OCI-M1 (cell line): ENCODE measurements around the gene SOX9.
"Not testable (repeated sequence)": the region's sequence is repeated elsewhere in the genome, so short reads cannot be mapped to it uniquely, and the experiment has no call there.

ENCODE experiments used
- DNase-seq: peaks from one replicate; lab custom pipeline; 2025; lab: John Stamatoyannopoulos, UW

The SOX9 gene

DNA sequence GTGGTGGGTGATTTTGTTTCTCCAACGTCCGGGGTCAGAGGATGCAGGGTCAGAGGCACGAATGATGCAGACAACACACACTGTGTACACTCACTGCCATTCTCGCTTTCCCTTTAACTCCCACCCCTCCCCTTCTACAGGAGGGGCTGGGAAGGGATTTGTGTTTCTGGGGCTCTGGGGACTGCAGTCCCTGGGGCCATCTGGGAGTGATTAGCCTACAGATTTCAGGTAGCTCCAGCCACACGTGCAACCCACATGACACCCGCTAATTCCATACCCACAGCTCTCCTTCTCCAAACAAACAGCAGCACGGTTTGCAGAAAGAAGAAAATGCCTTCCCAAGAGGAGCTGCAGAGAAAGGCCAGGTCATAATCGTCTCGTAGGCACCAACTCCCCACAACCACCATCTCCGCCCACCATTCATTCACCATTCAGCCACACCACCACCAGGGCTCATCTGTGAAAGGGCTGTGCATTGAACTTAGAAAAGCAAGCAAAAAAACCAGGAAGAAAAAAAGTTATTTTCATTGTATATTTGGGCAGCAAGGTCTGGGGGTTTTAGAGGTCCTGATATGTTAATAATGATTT, 9.4 kb upstream of the SOX9 start:
- no peak for DNase-seq

DNA sequence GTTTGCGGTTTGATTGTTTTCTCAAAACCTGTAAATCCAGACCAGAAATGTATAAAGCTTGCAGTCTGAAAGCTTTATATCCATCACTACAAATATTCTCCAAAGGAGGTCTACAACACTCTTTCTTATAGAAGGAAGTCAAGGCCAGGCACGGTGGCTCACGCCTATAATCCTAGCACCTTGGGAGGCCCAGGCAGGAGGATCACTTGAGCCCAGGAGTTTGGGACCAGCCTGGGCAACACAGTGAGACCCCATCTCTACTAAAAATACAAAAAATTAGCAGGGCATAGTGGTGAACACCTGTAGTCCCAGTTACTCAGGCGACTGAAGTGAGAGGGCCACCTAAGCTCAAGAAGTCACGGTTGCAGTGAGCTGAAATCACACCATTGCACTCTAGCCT, 8.9 kb upstream of the SOX9 start:
- DNase-seq, result not testable (repeated sequence)

DNA sequence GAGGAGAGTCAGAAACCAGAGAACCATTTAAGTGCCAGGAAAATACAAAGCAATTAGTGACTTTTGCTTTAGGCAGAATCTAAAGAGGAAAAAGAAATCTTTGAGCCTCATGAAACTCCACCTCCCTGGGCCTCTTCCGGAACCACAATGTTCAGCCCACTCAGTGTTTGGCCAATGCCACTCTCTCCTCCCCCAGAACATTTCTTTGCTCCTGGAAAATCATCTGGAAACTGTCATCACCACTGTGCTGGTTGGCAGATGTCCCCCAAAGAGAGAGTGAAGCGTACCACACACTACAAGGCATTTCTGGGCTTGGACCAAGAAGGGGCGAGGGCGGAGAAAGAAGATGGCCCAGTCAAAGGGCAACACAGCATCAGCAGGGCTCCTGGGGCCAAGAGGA, 7.1 kb upstream of the SOX9 start:
- no peak for DNase-seq

DNA sequence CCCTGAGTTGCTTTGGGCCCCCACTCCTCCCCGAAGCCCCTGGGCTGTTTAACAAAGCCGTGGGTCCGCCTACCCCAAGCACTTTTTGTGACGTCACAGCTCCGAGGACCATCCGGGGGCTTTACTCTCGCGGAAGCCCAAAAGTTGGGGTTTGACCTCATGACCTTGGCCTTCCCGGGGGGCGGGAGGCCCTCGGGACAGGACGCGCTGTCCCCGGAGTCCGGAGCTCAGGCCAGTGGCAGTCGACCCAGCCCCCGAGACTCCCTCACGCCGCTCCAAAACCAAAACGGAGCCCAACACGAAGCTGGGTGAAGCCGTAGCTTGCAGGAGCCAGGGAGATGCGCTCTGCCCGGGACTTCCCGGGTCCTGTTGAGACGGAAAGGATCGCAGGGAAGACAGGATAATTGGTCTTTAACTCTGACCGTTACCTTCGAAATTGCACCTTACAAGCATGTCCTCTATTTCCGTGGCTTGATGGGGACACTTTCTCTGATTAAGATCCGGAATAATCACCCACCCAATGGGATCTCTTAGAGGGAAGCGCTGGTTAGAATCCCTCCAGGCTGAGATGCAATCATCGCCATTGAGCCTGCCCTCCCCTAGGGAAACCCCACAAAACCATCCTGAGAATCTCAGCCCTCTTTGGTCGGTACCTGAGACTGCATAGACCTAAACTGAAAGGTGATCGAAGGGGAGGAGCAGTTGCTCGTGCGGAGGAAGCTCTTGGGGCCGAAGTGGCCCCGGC, 4.9 kb upstream of the SOX9 start:
- DNase-seq, result no peak

DNA sequence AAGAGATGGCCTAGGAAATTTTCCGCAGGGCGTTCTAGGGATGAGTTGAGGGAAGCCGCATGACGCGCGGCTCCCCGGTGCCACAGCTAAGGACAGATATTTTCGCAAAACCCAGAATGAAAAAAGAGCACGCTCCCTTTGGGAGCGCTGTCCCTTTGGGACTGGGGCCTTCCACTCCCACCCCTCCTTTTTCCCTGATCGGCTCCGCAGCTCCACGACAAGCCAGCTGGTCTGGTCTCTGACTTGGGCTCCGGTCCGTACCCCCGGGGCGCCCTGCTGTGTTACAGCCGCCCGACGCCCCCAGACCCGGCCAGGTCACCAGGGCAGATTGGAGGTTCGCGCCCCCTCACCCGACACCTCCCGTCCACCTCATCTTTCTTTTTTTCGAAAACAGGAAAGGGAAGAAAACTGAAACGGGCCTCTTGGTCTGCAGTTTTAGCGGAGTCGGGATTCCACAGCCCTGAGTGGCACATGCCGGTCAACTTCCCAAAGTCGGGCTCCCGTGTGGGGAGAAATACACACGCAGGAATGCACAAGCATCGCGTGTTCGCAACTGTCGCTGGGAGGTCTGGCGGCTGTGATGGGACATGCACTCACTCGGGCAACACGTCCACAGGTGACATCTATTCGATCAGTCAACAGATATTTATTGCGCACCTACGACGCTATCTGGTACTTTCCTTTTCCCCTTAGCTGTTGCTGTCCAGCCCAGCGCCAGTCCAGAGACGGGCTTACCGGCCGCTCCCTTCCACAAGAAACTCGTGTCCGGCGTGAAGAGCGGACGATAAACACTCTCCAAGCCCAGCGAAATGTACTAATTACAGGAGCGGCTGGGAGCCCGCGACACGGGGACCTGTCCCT, 3.9 kb upstream of the SOX9 start:
- DNase-seq, result no peak

DNA sequence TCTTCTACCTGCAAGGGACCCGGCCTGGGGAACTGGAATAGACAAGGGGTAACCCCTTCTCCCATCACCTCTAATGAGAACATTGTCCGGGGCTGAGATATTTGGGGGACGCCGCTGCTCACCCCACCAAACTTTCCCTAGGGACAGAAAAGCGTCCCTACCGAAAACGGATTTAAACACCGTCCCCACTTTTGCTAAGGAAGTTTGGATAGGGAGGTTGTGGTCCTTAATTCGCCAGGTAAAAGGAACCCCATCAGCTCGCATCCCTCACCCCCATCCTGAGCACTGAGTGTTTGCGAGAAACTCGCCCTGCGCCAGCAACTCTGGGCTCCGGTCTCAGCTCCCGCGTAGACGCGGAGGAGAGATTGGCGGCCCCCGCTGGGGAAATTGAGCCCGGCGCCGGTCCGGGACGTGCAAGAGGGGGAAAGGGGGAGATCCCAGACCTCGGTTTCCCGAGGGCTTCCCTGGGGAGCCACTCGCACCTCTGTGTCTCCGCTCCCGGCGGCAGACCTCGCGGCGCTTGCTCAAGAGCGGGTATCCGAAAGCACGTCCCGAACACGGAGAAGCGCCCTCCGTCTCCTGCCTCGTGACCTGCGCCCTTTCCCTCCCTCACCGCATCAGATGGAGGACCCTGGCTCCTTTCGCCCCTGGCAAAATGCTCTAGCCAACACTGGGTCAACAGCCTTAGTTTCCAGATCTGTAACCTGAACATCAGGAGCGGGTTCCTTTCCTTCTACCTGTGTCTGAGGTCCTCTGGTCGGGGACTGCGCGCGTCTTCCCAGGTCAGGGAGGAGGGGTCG, 3.1 kb upstream of the SOX9 start:
- DNase-seq, result no peak

DNA sequence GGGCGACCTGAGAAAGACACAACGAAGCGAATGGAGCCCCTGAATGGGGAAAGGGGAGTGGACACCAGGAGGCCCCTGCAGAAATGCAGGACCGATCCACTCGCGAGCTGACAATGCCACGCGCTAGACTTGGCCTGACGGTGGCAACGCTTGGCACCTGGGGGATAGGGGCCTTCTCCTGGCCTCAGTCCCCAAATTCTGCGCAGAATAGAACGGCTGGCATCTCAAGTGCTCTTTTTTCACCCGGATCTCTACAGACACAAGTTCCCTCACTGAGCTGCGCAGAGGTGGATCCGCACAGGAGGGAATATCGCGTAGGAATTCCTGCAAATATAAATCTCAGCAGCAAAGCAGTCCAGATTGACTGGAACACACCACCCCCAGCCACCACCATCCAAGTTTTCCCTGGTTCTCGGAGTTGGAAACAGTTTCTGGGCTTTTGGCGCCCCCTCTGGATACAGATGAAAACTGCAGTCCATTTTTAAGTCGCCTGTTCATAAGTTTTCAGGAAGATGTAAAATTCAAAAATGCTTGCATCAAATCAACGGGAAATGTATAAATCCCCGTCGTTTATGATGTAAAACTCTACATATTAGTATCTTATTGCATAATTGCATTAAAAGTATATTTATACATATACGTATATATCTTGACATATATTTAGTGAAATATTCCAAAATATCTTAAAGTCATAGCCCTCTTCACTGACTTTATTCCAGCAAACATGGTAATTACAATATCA, 2.3 kb upstream of the SOX9 start:
- peak; percentile 56 for DNase-seq

DNA sequence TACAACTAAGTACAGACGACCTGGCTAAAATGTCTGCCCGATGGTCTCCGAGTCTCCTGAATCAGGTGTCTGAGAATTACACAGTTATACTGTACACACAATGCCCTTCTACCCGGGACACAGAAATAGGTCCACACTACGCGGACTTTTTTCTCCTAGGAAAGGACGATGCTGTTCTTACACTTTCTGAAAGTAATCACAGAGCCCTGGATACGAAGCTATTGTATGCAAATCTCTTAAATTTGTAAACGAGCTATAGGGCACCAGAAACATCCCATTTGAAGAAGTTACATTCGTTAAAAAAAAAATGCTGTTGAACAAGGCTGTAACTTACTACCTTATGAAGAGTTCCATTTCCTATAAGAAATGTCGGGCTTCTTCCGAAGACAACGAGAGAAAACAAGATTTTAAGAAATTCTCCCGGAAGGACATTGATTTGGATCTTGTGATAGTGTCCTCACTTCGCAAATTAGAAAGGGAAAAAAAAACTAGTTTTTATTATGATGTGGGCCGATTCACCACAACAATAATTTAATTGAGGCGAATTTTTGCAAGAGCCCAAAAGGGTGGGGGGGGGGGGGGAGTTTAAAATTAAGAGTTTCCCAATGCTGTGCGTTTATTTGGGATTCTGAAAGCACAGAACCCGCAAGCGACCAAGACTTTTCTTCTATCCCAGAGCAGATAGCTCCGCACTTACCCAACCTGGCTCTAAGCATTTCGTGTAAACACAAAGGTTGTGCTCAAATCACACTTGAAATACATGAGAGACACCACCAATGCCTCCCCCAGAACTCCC, 1.5 kb upstream of the SOX9 start:
- no peak for DNase-seq

DNA sequence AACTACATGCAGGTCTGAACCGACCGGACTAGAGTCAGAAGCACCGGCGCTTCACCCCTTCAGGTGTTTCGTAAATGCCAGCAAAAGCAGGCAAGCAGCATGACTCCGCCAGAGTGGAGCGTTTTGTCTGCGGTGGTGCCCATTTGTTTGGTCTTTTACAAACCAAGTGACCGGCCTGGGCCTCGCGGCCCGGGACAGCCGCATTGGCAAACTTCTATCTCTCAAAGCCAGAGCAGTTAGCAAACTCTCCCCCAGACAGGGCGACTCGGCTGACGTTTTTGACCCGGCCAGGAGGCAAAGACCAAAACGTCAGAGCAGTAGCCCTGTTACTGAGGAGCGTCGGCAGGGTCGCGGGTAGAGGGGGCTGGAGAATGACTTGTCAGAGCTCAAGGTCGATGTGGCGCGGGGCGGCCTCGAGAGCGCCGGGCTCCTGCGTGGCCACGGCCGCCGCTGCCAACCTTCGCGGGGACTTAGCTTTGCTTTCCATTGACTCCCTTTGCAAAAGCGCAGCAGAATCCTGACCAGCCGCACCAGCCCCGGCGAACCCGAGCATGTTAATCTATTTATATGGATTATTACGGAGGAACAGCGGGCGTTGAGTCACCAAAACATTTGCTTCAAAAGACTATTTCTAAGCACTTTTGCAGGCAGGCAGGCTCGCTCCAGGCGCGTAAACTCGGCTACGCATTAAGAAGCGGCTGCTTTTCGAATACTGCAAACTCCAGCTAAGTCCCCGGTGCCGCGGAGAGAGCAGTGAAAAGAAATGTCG, 763 bp upstream of the SOX9 start:
- no peak for DNase-seq

DNA sequence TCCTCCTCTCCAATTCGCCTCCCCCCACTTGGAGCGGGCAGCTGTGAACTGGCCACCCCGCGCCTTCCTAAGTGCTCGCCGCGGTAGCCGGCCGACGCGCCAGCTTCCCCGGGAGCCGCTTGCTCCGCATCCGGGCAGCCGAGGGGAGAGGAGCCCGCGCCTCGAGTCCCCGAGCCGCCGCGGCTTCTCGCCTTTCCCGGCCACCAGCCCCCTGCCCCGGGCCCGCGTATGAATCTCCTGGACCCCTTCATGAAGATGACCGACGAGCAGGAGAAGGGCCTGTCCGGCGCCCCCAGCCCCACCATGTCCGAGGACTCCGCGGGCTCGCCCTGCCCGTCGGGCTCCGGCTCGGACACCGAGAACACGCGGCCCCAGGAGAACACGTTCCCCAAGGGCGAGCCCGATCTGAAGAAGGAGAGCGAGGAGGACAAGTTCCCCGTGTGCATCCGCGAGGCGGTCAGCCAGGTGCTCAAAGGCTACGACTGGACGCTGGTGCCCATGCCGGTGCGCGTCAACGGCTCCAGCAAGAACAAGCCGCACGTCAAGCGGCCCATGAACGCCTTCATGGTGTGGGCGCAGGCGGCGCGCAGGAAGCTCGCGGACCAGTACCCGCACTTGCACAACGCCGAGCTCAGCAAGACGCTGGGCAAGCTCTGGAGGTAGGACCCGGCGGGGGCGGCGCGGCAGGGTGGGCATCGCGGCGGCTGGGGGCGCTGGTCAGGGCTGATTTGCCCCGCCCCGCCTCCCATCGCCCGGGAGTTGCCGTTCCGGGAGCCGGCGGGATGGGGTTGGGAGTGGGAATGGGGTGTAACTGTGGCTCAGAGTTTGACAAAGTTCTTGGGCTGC, 567 bp downstream of the SOX9 start:
- no peak for DNase-seq

DNA sequence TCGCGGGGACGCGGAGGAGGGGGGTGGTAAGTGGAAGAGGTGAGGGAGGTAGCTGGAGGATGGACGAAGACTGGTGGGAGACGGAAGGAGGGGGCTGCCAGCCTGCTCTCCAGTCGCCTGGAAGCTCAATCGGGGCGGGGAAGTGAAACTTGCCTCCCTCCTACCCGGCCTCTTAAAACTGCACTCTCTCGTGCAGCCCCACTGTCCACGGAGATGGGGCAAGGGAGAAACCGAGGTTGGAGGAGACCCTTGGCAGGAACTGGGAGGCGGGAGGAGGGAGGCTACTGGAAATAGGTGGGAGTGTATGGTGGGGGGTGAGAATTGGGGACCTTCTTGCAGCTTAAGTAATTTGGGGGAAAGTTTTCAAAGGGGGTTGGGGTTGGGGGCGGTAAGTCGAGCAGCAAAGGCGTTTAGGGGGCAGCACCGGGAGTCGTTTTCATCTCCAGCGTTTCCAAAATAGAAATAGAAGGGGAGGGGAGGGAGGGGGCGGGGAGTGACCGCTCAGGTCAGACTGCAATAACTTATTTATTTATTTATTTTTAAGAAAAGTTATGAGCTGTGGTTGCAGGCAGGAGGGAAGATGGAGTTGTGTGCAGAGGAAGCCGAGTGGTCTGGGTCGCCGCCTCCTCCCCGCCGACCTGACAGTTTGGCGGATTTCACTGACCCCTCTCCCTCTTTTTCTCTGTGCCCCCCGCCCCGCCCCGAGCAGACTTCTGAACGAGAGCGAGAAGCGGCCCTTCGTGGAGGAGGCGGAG, 1.4 kb downstream of the SOX9 start:
- no peak for DNase-seq

DNA sequence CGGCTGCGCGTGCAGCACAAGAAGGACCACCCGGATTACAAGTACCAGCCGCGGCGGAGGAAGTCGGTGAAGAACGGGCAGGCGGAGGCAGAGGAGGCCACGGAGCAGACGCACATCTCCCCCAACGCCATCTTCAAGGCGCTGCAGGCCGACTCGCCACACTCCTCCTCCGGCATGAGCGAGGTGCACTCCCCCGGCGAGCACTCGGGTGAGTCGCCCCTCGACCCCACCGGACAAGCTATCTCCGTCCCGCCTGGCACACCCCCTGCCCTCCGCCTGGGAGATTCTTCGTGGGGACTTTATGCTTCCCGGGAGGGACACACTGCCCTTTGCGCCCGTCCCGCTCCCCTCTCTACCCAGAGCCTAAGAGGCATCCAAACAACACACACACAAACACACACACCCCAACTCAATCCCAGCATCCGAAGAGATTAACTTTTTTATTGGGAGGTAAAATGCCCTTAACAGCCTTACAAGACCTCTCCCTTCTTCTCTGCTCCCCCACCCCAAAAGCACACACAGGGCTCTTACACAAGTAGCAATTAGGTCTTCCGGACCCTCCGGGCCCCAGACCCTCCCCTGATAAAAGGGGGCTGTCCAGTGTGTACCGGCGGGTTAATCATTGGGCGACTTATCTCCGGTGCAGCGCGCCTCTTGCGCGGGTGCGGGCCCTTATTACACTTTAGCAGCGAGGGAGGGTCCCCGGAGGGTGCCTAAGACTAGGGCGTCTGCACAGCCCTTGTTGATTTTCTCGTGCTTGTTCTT, 2.1 kb downstream of the SOX9 start:
- no peak for DNase-seq

DNA sequence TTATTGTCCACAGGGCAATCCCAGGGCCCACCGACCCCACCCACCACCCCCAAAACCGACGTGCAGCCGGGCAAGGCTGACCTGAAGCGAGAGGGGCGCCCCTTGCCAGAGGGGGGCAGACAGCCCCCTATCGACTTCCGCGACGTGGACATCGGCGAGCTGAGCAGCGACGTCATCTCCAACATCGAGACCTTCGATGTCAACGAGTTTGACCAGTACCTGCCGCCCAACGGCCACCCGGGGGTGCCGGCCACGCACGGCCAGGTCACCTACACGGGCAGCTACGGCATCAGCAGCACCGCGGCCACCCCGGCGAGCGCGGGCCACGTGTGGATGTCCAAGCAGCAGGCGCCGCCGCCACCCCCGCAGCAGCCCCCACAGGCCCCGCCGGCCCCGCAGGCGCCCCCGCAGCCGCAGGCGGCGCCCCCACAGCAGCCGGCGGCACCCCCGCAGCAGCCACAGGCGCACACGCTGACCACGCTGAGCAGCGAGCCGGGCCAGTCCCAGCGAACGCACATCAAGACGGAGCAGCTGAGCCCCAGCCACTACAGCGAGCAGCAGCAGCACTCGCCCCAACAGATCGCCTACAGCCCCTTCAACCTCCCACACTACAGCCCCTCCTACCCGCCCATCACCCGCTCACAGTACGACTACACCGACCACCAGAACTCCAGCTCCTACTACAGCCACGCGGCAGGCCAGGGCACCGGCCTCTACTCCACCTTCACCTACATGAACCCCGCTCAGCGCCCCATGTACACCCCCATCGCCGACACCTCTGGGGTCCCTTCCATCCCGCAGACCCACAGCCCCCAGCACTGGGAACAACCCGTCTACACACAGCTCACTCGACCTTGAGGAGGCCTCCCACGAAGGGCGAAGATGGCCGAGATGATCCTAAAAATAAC, 3.0 kb downstream of the SOX9 start:
- DNase-seq, result no peak

DNA sequence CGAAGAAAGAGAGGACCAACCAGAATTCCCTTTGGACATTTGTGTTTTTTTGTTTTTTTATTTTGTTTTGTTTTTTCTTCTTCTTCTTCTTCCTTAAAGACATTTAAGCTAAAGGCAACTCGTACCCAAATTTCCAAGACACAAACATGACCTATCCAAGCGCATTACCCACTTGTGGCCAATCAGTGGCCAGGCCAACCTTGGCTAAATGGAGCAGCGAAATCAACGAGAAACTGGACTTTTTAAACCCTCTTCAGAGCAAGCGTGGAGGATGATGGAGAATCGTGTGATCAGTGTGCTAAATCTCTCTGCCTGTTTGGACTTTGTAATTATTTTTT, 3.6 kb downstream of the SOX9 start:
- DNase-seq, result no peak

DNA sequence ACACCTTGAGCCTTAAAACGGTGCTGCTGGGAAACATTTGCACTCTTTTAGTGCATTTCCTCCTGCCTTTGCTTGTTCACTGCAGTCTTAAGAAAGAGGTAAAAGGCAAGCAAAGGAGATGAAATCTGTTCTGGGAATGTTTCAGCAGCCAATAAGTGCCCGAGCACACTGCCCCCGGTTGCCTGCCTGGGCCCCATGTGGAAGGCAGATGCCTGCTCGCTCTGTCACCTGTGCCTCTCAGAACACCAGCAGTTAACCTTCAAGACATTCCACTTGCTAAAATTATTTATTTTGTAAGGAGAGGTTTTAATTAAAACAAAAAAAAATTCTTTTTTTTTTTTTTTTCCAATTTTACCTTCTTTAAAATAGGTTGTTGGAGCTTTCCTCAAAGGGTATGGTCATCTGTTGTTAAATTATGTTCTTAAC, 4.4 kb downstream of the SOX9 start:
- no peak for DNase-seq

DNA sequence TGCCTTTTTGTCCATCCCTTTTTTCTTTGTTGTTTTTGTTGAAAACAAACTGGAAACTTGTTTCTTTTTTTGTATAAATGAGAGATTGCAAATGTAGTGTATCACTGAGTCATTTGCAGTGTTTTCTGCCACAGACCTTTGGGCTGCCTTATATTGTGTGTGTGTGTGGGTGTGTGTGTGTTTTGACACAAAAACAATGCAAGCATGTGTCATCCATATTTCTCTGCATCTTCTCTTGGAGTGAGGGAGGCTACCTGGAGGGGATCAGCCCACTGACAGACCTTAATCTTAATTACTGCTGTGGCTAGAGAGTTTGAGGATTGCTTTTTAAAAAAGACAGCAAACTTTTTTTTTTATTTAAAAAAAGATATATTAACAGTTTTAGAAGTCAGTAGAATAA, 4.9 kb downstream of the SOX9 start:
- no peak for DNase-seq
